ENCODE data around the gene SPOP.
A peak's percentile ranks its signal among the peaks of the same experiment; 100 is the strongest.
"Not testable (repeated sequence)": the region's sequence is repeated elsewhere in the genome, so short reads cannot be mapped to it uniquely, and the experiment has no call there.

The SPOP gene

GRCh38 chr17:49694847-49695697 lies 17.2 kb upstream of the SPOP start:
- DNase-seq, result peak; percentile 62

- DNase-seq, result no peak
Measured at GRCh38 chr17:49692751-49693150, 14.9 kb upstream of the SPOP start.

- DNase-seq, result no peak
Measured at GRCh38 chr17:49691677-49692191, 13.8 kb upstream of the SPOP start.

- no peak for DNase-seq
Measured at GRCh38 chr17:49691086-49691676, 13.3 kb upstream of the SPOP start.

- DNase-seq, result no peak
Measured at GRCh38 chr17:49690256-49690655, 12.4 kb upstream of the SPOP start.

- no peak for DNase-seq
Measured at GRCh38 chr17:49688848-49689247, 11.0 kb upstream of the SPOP start.

- DNase-seq, result no peak
Measured at GRCh38 chr17:49687878-49688491, 10.1 kb upstream of the SPOP start.

- DNase-seq, result no peak
Measured at GRCh38 chr17:49681106-49681979, 3.4 kb upstream of the SPOP start.

- DNase-seq, result no peak
Measured at GRCh38 chr17:49680314-49680713, 2.4 kb upstream of the SPOP start.

- peak; percentile 95 for DNase-seq
Measured at GRCh38 chr17:49677134-49677932, 564 bp downstream of the SPOP start.

- no peak for DNase-seq
Measured at GRCh38 chr17:49676276-49676868, 1.5 kb downstream of the SPOP start.

GRCh38 chr17:49674507-49674906 lies 3.4 kb downstream of the SPOP start:
- no peak for DNase-seq

- DNase-seq, result not testable (repeated sequence)
Measured at GRCh38 chr17:49673679-49674078, 4.2 kb downstream of the SPOP start.

GRCh38 chr17:49670641-49671040 lies 7.3 kb downstream of the SPOP start:
- DNase-seq, result no peak

- no peak for DNase-seq
Measured at GRCh38 chr17:49670002-49670401, 7.9 kb downstream of the SPOP start.

GRCh38 chr17:49667854-49668253 lies 10.0 kb downstream of the SPOP start:
- DNase-seq, result no peak

- DNase-seq, result no peak
Measured at GRCh38 chr17:49664706-49665211, 13.1 kb downstream of the SPOP start.

- no peak for DNase-seq
Measured at GRCh38 chr17:49659661-49660382, 18.1 kb downstream of the SPOP start.

- no peak for DNase-seq
Measured at GRCh38 chr17:49656247-49656646, 21.6 kb downstream of the SPOP start.

GRCh38 chr17:49647256-49647585 lies 30.7 kb downstream of the SPOP start:
- DNase-seq, result no peak
